SIG-M5 treated with dmso at 0.1 percent for 504 hours (cell line): ENCODE results near the gene MGRN1.
A peak's percentile ranks its signal among the peaks of the same experiment; 100 is the strongest.

Experiments used
- DNase-seq: peaks from one replicate; lab custom pipeline; 2025; ENCODE audit not compliant: unreplicated experiment; lab: John Stamatoyannopoulos, UW

Gene MGRN1

DNA sequence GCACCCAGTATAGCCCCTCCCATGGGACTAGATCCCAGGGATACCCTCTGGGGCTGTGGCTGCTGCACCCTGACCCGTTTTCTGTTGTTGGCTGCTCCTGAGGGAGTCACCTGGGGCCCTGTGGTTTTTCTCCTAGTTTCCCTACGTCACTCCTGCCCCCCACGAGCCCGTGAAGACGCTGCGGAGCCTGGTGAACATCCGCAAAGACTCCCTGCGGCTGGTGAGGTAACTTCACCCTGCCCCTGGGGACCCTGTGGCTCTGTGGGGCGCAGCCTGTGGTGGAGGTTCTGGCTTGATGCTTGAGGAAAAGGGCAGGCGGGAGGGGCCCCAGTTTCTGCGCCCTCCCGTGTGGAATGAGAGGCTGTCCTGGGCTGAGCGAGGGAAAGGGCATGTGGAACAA is 27.2 kb downstream of the MGRN1 start:
- DNase-seq, result no peak

- DNase-seq, result no peak
Measured at GRCh38 chr16:4652561-4652960, 27.9 kb downstream of the MGRN1 start.

DNA sequence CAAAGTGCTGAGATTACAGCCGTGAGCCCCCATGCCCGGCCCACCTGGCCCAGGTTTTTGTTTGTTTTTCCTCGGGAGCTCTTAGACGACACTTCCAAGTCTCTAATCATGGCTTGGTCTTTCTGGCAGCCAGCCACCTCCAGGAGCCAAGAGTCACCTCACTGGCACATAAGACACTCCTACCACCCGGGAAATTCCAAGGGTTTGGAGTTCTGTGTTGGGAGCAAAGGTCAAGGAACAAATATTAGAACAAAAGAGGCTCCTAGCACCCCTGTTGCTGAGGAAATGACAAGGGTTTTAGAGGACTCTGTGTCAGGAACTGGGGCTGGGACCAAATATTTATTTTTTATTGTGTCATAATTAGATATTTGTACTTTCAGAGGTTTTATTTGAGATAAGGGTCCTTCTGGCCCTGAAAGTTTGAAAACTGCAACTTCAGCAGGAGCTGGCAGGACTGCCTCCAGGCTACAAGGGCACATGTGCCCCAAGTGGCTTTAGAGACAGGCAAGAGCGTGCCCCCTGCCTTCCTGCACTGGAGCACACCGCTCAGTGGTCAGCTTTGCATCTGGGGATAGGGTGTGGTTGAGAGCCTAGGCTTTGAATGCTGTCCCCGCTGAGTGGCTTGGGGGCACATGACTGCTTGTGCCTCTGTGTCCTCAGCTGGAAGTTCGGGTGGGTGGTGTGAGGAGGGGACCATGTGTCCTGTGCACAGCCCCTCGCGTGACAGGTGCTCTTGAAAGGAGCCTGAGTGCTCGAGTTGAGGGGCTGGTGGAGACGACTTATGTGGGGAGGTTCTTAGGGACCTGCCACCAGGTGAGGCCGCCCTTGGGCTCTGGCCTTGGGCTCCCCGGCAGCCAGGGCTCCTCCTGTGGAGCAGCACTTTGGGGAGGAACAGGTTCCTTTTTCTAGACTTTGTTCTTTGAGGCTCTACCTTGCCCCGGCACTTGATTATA is 29.7 kb downstream of the MGRN1 start:
- DNase-seq, result no peak

GRCh38 chr16:4654964-4655590 is 30.5 kb downstream of the MGRN1 start:
- no peak for DNase-seq

- no peak for DNase-seq
Measured at GRCh38 chr16:4655801-4656200, 31.2 kb downstream of the MGRN1 start.

GRCh38 chr16:4656221-4656620 is 31.6 kb downstream of the MGRN1 start:
- DNase-seq, result no peak

- DNase-seq, result no peak
Measured at GRCh38 chr16:4656695-4657686, 32.4 kb downstream of the MGRN1 start.

GRCh38 chr16:4659363-4660353 is 35.0 kb downstream of the MGRN1 start:
- DNase-seq, result no peak

DNA sequence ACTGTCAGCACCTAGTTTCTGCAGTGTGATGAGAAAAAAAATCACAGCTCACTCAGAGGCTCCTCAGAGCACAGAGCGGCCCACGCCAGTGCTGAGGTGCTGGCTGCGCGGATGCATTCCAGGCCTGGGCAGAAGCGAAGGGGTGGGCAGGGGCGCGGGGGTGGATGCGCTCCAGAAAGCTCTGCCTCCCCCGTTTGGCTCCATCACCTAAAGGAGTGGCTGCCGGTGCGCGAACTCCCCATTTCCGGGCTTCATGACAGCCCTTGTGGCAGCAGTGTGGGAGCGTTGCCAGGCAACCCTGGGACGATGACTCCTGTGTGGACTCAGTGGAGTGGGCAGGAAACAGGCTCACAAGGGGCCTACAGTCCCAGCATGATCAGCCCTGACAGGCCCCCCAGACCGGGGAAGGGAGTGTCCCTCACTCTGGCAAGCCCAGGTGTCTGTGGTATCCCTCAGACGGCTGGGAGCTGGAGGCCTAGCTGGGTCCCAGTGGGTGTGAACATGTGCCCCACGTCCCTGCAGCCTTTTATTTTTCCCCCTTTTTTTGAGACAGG is 35.9 kb downstream of the MGRN1 start:
- no peak for DNase-seq

- no peak for DNase-seq
Measured at GRCh38 chr16:4661661-4662060, 37.0 kb downstream of the MGRN1 start.

- no peak for DNase-seq
Measured at GRCh38 chr16:4663465-4663776, 38.8 kb downstream of the MGRN1 start.

DNA sequence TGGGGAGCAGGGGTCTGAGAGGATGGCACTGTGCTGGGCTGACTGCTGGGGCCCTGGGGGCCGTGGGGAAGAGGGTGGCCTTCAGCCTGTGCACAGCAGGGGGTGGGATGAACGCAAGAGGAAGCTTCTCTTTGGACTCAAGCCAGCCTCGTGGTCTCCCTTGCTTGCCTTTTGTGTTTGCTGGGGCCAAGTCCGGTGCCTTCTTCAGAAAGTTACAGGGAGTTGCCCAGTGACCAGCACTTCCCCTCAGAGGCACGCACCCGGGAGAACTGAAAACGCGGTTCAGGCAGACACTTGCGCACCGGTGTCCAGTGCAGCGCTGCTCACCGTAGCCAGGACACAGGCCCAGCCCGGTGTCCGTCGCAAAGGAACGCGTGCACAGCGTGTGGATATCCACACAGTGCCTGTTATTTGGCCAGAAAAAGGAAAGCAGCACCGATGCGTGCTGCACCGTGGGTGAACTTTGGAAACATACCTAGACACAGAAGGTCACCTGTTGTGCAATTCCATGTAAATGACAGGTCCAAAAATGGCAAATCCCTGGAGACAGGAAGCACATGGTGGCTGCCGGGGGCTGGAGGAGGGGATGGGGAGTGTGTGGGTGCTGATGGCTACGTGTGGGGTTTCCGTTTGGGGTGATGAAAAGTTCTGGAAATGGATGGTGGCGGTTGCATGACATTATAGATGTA is 39.3 kb downstream of the MGRN1 start:
- DNase-seq, result peak; percentile 85

- DNase-seq, result peak; percentile 71
Measured at GRCh38 chr16:4664538-4665418, 40.2 kb downstream of the MGRN1 start.

- no peak for DNase-seq
Measured at GRCh38 chr16:4666537-4667202, 42.0 kb downstream of the MGRN1 start.

GRCh38 chr16:4667203-4667963 is 42.8 kb downstream of the MGRN1 start:
- no peak for DNase-seq

DNA sequence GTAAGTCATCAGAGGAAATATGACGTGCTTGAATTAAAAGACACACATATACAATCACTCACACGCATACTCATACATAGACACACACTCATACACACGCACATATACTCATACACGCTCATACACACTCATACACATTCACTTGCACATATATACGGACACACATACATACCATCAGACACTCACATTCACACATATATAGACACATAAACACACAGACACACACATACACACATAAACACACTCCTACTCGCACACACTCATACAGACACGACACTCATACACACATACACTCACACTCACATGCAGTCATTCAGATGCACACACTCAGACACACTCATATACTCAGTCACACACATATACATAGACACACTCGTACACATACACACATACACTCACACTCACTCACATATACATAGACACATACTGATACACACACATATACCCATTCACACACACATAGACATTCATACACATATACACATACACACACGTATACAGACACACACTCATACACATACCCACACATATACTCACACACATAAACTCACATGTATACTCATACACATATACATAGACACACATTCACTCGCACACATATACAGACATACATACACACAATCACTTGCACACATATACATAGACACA is 43.8 kb downstream of the MGRN1 start:
- no peak for DNase-seq
